Measurements from ENCODE around the gene FAM50B.

The FAM50B gene

DNA sequence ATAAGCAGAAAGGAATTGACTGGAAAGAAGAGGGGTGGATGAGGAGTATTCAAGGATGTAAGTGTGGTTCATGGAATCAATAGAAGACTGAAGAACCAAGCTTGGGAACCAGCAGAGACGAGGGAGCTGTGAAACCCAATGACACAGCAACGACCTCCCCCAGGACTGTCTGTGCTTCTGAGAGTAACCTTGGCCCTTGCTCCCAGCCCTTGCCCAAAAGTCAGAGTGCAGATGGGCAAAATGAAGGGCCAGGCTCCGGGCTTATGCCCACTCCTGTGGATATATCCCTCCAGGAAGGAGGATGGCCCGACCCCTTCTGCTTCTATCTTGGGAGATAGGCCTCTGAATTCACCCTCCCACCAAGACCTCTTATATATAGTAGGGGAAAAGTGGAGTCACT lies 24.9 kb downstream of the FAM50B start:
- H3K4me2 ChIP-seq (ENCODE audit: low read length): no peak overlapping the region
- H3K79me2 ChIP-seq (ENCODE audit: control insufficient read depth, low read length): no peaks in the 10 kb centered on the region
- TF ChIP-seq, protein P1, sequence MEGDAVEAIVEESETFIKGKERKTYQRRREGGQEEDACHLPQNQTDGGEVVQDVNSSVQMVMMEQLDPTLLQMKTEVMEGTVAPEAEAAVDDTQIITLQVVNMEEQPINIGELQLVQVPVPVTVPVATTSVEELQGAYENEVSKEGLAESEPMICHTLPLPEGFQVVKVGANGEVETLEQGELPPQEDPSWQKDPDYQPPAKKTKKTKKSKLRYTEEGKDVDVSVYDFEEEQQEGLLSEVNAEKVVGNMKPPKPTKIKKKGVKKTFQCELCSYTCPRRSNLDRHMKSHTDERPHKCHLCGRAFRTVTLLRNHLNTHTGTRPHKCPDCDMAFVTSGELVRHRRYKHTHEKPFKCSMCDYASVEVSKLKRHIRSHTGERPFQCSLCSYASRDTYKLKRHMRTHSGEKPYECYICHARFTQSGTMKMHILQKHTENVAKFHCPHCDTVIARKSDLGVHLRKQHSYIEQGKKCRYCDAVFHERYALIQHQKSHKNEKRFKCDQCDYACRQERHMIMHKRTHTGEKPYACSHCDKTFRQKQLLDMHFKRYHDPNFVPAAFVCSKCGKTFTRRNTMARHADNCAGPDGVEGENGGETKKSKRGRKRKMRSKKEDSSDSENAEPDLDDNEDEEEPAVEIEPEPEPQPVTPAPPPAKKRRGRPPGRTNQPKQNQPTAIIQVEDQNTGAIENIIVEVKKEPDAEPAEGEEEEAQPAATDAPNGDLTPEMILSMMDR (IDR thresholded peaks at IDR 0.05; ENCODE audit: low read depth, low read length, poor library complexity, severe bottlenecking): no peak
- no peak for TF ChIP-seq EZH2phosphoT487 (IDR thresholded peaks at IDR 0.05; ENCODE audit: borderline replicate concordance, low read length)
- H4K20me1 ChIP-seq (ENCODE audit: control insufficient read depth, insufficient read depth, low read depth, low read length): no peaks in the 10 kb centered on the region
- H3K27me3 ChIP-seq (ENCODE audit: control insufficient read depth, low read length): peaks cover 22% of the 10 kb centered on the region
- no peaks in the 10 kb centered on the region for H3K9me3 ChIP-seq (ENCODE audit: control insufficient read depth, insufficient read depth, low read length)
- no peak overlapping the region for H3K4me3 ChIP-seq (ENCODE audit: low read length)
- no peaks in the 10 kb centered on the region for H3K36me3 ChIP-seq (ENCODE audit: control insufficient read depth, low read length)
- no peaks in the 10 kb centered on the region for H3K9me2 ChIP-seq (replicated peaks; ENCODE audit: control insufficient read depth, low read length)
- H3K4me1 ChIP-seq (ENCODE audit: control insufficient read depth, low read length): no peaks in the 10 kb centered on the region
- no peak overlapping the region for H3K27ac ChIP-seq (ENCODE audit: low read depth, low read length)
- H3F3A ChIP-seq (ENCODE audit: control insufficient read depth, insufficient read depth): no peaks in the 10 kb centered on the region

DNA sequence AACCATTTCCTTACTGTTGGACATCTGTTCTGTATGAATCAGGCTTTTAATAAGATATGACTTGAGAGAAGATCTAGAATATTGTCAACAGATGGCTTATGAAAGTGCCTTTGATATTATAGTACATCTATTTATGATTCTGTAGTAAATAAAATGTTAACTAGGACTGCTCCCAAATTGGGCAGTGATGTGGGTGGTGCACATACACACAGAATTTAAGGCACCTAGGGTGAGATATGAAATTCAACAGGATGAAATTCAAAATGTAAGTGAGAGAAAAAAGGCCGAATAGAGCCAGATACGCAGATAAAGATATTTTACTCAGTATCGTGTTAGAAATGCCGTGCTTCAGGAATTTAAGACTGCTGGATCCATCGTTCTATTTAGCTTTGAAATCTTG lies 26.3 kb downstream of the FAM50B start:
- Histone ChIP-seq H3K4me3 (ENCODE audit: low read length) (no peak overlapping the region), H3K4me2 (ENCODE audit: low read length) (no peak overlapping the region), H3K9me3 (ENCODE audit: control insufficient read depth, insufficient read depth, low read length) (no peaks in the 10 kb centered on the region), H3K4me1 (ENCODE audit: control insufficient read depth, low read length) (no peaks in the 10 kb centered on the region), H3K79me2 (ENCODE audit: control insufficient read depth, low read length) (no peaks in the 10 kb centered on the region), H3K9me2 (replicated peaks; ENCODE audit: control insufficient read depth, low read length) (no peaks in the 10 kb centered on the region), H3K27me3 (ENCODE audit: control insufficient read depth, low read length) (peaks cover 20% of the 10 kb centered on the region), H3K27ac (ENCODE audit: low read depth, low read length) (no peak overlapping the region), H3K36me3 (ENCODE audit: control insufficient read depth, low read length) (no peaks in the 10 kb centered on the region), H3F3A (ENCODE audit: control insufficient read depth, insufficient read depth) (no peaks in the 10 kb centered on the region), H4K20me1 (ENCODE audit: control insufficient read depth, insufficient read depth, low read depth, low read length) (no peaks in the 10 kb centered on the region)
- no peak for TF ChIP-seq EZH2phosphoT487 (IDR thresholded peaks at IDR 0.05; ENCODE audit: borderline replicate concordance, low read length)
- TF ChIP-seq, protein P1 (IDR thresholded peaks at IDR 0.05; ENCODE audit: low read depth, low read length, poor library complexity, severe bottlenecking): no peak

DNA sequence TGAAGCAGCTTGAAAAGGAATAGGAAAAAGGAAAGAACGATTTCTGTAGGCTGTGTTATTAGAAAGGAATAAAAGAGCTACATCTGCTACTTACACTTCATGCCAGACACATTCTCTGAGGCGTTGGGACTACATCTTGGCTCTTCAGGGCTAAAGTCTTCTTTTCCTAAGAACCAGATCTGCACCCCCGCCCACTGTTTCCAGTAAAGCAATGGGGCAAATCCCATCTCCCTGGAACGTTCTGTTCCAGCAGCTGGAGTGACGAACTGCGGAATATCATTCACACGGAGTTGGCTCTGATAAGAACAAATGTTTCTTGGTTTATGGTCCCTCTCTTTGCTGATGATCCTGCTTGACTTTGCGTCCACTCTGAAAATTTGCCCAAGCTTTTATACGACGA lies 26.9 kb downstream of the FAM50B start:
- Histone ChIP-seq H3K27ac (ENCODE audit: low read depth, low read length) (no peak overlapping the region), H3K27me3 (ENCODE audit: control insufficient read depth, low read length) (peaks cover 17% of the 10 kb centered on the region)

More for the DNA sequence above, 26.9 kb downstream of the FAM50B start:
- Histone ChIP-seq H3K79me2 (ENCODE audit: control insufficient read depth, low read length) (no peaks in the 10 kb centered on the region), H3K4me2 (ENCODE audit: low read length) (no peak overlapping the region), H3K9me2 (replicated peaks; ENCODE audit: control insufficient read depth, low read length) (no peaks in the 10 kb centered on the region), H3K36me3 (ENCODE audit: control insufficient read depth, low read length) (no peaks in the 10 kb centered on the region), H3K9me3 (ENCODE audit: control insufficient read depth, insufficient read depth, low read length) (no peaks in the 10 kb centered on the region), H3K4me3 (ENCODE audit: low read length) (no peak overlapping the region), H4K20me1 (ENCODE audit: control insufficient read depth, insufficient read depth, low read depth, low read length) (no peaks in the 10 kb centered on the region), H3F3A (ENCODE audit: control insufficient read depth, insufficient read depth) (no peaks in the 10 kb centered on the region), H3K4me1 (ENCODE audit: control insufficient read depth, low read length) (no peaks in the 10 kb centered on the region)
- TF ChIP-seq, protein P1 (IDR thresholded peaks at IDR 0.05; ENCODE audit: low read depth, low read length, poor library complexity, severe bottlenecking): no peak
- no peak for TF ChIP-seq EZH2phosphoT487 (IDR thresholded peaks at IDR 0.05; ENCODE audit: borderline replicate concordance, low read length)
